NCI-H524 treated with DMSO at 0.1 percent for 48 hours (cell line): Measurements from ENCODE around the gene CYFIP1.

Experiments used
- DNase-seq: peaks from one replicate; lab custom pipeline; 2025; lab: John Stamatoyannopoulos, UW

CYFIP1 gene

DNA sequence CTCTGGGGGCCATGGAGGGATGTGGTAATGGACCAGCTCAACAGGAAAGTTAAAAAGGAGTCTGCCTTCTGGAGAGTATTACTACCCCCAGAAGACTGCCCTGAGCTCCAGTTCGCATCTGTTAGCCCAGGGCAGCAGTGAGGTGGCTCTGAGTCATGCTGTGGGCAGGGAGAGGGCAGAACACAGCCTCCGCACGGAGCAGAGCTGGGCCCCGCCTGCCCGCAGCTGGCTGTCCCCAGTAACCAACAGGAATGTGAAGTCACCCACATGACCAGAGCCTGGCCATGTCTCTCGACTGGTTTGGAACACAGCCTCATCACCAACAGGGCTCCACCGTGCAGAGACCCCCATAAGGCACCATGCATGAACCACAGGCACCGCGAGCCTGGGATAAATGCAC is 62.1 kb downstream of the CYFIP1 start:
- DNase-seq: no peak

DNA sequence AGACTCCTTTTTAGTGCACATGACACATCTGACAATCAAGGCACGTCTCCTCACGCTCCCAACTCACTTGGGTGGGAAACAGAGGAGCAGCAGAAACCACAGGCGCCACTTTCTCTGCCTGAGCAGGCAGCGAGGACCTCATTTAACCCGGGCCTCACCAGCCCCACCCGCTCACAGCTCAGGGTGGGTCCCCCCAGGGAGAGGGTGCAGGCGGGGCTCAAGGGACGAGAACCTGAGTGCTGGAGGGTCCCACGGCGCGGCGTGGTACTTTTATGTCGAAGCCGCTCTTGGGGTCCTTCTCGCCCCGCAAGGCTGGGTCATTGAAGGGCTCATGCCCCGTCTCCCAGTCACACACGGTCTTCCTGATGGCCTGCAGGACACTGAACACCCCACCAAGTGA is 62.6 kb downstream of the CYFIP1 start:
- no peak for DNase-seq

DNA sequence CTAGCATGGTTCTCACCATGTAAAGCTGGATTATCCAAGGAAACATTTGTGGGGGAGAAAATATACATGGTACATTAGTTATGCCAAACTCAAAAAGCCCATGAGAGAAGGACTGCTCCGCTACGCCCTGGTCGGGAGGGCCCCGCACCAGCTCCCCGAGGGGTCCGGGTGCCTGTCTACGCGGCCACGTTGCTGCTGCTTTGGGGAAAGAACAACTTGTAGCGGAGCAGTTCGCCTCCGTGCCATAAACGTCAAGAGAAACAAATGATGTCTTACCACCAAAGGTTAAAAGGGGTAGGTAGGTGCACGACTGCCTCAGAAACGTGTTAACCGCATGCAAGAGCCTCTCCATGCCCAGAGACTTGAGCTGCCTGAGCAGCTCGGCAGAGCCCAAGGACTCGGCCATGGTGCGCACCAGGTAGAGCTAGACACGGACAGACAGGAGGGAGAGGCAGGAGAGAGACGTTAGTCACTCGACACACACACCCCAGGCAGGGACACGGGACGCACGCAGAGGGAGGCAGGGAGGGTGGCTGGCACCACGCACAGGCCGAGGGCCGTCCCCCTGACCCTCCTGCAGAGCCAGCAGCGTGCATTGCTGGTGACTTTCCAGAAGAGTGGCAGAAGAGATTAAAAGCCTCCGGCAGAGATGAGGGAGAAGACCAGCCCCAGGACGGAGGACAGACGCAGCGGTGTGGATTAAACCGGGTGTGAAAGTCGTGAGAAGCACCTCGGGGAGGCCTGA is 63.4 kb downstream of the CYFIP1 start:
- no peak for DNase-seq

DNA sequence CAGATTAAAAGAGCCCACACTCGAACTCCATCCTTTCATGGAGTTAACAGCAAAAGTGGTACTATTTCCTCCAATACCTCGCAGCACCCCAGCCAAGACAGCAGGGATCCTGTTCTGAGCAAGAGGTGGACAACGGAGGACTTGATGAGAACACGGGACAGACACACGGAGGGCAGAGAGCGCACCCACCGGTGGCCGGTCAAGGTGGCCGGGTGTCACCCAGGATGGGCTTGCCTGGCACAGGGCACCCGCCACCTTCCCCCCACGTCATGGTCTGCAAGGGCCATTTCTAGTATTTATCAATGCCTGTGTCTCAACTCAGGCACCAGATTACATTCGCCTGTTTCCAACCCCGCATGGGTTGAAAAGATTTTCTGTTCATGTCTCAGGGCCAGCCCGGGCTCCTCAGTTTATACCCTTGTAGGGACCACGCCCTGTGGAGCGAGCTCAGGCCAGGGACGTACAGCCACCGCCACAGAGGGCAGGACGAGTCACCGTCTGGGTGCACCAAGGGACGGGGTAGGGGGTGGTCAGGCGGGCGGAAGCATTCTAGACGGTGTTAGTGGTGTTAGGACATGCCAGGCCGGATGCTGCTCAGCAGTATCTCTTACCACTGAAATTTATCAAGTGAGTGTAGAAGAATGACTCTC is 64.2 kb downstream of the CYFIP1 start:
- DNase-seq: no peak

DNA sequence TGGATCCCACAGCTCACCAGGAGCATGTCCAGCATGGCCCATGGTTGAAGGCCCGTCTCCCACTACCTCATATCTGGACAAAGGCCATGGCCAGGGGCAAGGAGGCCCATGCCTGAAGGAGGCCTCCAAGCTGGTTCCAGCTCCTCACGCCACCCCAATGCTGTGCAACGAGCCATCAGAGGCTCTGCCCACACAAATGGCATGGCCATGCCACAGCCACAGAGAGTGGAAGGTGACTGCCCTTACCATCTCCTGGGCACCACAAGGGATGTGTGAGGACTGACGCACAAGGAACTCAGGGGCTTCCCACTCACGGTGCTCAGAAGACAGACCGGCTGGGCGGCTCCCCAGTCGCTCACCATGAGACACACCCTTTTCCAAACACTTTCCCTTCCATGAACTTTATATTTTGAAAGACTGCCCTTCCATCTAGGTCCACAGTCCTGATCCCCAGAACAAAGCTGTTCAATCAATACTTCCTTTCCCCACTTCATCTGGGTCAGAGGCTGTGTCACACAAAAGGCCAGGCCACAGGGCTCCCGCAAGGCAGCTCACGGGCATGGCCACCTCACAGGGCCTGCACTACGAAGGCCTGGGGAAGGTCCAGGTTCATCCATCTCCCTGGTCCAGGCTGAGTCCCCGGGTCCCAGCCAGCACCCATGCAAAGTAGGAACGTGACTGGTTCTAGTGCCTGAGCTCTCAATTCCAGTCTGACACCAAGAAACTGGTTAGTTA is 66.4 kb downstream of the CYFIP1 start:
- no peak for DNase-seq

DNA sequence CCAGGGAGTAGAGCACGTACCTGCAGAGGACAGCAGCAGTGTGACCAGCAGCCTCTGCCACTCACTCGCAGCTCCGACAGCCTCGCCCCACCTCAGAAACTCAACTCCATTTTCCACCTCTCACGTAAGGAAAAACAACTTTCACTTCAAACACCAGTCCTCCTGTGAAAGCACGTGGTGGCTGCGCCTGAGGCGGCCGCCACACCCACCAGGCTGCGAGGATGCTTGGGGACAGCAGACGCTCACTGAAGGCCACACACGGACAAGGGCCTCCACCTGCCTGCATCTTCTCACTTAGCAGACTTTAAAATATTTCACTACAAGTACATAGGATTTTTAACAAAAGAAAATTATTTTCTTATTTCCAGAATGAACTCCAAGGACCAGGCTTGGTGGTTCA is 67.9 kb downstream of the CYFIP1 start:
- DNase-seq: no peak

DNA sequence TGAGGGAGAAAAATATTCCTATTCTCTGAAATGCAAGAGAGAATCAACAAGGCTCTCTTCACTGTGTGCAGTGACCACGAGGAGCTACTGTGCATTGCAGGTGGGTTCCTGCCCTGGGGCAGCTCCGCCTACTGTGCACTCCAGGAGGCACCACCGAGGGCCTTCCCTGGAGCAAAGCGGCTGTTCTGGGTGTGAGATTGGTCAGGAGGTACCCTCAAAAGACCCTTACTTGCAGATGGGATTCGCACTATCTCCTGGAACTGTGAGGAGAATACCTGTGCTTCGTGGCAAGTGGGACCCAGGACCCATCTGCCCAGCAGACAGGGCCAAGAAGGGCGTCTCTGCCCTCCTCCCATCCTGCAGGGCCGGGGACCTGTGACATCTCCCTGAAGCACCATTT is 68.9 kb downstream of the CYFIP1 start:
- DNase-seq: no peak

DNA sequence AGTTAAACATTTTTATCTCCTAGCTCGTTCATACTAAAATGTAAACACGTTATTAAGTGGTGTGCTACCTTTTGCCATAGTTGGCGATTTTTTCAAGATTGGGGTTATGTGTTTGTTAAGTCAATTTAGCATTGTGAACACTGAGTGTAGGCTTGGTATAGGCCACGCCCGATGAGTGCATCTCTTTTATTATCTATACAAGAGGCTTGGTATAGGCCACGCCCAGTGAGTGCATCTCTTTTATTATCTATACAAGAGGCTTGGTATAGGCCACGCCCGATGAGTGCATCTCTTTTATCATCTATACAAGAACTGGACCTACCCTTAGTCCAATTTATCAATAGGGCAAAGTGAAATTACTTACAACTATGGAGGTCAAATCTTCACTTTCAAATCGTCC is 71.3 kb downstream of the CYFIP1 start:
- no peak for DNase-seq

DNA sequence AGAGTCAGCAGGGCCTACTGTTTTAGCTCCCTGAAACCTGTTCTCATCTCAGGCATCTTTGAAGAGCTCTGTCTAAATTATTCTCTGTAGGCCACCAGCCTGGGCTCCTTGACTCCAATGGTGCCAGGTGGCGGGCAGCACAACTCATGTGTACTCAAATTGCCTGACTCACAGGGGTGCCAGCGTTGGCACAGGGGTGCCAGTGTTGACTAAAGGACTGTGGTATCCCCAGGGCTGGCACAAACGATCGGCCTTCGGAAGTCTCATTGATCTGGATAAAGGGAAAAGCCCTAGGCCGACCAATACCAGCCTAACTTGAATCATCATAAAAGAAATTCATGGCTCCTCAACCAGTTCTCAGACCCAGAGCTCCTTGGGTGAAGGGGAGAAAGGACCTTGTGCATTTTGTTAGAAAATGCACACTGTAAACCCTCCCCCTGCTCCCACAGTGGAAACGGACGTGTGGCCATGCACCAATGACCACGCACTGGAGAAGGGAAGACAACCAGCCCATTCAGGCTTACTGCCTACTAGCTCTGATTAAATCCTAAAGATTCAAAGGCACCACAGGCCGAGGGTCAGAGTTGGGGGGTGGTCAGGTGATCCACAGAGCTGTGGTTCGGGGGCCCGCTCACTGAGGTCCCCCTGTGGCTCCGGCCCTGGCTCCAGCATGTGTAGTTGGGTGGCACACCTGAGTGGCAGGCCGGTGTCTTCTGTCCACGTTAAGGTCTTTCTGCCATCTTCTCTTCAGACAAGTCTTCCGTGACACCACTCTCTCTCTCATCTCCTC is 72.8 kb downstream of the CYFIP1 start:
- DNase-seq: no peak

DNA sequence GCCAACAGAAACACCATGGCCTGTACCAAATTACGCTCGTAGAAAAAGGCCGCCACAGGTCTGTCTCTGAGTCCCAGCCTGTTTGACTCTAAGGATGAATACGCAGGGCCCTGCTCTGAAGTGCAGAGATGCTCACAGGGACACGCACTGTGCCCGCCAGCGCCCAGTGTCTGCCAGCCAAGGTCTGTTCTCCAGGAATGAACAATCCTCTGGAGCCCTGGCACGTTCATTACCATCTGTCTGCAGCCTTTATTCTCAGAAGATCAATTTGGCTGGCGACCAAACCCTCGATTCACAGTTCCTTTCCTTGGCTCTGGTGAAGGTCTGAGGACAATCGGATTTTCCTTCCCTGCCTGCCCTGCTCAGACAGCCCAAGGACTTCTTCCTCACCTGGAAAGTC is 75.4 kb downstream of the CYFIP1 start:
- DNase-seq: no peak

DNA sequence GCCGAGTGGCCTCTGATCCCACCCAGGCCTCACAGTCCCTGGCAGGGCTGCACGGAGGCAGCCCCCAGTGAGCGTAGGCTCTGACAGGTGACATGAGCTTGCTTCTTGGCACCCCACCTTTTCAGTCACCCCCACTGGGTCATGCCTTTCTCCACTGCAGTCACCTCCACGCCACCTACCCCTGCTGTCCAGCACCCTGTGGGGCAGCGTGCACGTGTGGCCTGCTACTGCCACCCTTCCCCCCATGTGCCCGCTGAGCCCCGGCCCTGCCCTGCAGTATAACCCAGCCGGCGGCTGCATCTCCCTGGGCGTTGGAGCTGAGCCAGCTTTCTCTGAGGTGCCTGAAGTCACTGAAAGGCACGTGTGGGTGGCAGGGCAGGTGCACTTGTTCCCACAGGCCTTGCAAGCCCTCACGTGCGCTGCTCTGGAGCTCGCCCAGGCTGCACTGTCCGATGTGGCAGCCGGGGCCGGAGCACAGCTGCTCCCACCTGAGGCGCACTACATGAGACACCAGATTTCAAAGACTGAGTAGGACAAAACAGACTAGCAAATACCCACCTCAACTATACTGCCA is 76.1 kb downstream of the CYFIP1 start:
- DNase-seq: no peak

DNA sequence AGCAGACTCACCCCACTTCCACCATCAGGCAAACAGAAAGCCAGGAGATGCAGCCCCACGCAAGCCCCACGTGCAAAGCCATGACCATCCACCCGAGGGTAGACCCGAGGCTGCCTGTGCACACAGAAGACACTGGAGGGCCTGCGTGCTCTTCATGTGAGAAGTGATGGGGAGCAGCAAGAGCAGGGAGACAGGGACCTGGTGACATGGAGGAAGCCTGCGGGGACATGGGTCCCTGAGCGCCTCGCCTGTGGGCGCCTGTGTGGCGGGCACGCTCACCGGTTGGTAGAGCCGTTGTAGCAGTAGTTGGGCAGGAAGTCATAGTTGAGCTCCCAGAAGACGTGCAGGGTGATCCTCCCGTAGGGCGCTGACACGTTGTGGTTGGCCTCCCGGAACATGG is 76.7 kb downstream of the CYFIP1 start:
- no peak for DNase-seq

DNA sequence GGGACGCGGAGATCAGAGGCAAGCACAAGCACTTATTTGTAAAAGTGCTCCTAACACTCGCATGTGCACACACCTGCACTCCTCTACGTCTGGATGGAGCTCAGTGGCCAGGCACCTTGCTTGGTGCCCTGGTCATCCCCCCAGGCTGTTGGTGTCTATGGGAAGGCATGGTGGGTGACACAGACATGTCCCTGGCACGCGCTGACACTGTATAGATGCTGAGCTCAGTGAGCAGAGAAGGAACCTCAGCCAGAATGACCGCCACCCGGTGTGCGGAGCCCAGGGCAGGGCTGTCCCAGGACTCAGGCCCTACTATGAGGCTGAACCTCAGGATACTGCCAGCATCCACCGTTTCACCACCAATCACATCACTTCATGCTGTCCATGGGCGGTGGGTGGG is 77.2 kb downstream of the CYFIP1 start:
- no peak for DNase-seq

DNA sequence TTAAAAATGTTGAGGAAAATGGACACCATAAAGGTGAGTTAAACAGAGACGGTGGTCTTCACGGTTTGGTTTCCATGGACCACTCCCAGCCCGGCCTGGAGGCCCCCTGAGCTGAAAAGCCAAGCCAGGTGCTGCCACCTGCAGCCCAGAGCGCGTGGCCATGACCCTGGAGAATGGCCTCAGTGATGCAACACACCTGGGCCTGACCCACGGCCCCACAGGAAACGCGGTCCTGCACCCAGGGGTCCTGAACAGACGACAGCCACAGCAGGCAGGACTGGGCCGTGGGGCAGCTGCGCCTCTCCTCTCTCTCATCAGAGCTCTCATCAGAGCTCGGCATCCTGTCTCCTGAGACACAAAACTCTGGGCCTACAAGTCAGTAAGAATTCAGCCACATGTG is 77.6 kb downstream of the CYFIP1 start:
- DNase-seq: no peak

DNA sequence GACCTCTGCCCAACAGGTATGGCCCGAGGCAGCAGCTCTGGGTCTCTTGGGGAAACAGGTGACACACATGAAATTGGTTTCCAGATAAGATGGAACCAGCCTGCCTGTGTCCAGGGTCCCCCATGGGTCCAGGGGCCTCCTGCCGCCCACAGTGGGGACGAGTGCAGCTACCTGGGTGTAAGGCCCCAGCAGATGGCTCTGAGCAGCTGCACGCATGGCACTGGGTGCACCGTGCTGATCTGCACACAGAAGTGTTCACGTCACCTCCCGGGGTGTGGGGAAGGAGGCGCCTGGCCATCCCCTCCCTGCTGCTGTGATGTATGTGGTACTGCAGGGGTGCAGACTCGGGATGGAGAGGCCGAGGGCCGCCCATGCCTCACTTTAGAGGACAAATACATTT is 78.1 kb downstream of the CYFIP1 start:
- DNase-seq: no peak

DNA sequence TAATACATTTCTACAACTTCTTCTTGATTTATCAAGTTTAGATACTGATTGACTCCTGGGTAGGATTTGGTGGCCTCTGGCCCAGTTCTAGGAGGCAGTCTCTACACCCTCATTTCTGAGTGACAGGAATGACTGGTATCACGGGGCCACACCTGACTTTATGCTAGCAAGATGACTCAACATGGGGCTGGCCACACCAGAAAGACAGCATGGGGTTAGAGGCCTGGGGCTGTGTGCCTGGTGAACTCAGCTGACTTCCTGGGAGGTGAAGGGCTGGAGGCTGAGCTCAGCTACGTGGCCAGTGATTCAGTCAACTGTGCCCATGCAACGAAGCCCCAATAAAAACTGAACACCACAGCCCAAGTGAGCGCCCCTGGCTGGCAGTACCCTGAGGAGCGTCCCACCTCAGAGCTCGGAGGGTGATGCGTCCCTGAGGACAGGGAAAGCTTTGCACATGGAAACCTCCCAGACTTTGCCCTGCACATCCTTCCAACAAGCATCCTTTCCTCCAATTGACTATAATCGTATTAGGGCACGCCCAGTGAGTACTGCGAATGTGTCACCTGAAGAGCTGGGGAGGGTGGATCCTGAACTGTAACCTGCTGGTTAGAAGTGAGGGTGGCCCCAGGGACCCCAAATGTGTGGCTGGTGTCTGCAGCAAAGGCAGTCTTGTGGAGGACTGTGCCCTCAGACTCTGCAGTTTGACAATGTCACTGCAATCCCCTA is 84.5 kb downstream of the CYFIP1 start:
- no peak for DNase-seq

DNA sequence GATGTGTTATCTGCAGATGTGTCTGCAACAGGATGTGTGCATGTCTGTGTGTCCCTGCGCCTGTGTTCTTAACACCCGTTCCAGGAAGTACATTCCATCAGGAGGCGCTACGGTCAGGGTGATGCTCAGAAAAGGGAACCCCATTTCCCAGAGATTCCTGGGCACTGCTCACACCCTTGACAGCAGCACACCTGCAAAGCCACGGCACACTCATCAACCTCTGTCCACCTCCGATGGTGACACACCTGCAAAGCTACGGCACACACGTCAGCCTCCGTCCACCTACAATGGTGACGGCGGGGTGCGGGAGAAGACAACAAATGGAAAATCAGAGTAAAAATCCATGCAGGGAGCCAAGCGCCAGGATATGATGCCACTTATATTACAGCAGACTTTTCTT is 86.3 kb downstream of the CYFIP1 start:
- no peak for DNase-seq

DNA sequence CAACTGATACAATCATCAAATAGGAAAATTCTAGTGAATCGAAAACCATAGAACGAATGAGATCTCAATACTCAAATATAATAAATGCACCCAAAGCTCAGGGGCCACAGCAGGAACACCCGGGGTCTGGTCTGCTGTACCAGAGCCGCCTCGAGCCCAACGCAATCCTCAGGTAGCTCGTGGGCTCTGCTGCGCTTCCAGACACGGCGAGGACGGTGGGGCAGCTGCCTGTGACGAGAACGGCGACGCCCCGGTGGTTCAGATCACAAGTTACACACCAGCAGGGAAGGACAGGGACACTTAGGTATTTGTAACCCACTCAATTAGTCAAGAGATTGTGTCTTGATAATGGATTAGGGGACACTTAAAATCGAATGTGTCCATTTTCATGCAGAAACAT is 87.1 kb downstream of the CYFIP1 start:
- DNase-seq: no peak

DNA sequence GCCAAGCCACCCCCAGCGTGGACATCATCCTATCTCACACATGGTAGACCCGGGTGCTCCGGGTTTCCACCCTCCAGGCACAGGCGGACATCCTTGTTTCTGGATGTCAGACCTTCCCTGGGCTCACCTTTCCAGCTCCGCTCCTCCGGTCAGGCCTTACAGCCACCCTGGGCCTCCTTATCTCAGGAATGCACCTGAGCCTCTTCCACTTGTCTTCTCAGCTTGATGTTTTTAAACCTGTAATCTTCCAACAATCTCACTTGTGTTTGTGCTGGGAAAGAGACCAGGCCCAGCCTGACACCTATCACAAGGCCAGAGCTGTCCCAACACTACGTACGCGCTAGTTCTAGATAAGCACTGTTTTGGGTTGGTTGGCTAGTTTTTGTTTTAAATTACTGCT is 87.8 kb downstream of the CYFIP1 start:
- DNase-seq: no peak

DNA sequence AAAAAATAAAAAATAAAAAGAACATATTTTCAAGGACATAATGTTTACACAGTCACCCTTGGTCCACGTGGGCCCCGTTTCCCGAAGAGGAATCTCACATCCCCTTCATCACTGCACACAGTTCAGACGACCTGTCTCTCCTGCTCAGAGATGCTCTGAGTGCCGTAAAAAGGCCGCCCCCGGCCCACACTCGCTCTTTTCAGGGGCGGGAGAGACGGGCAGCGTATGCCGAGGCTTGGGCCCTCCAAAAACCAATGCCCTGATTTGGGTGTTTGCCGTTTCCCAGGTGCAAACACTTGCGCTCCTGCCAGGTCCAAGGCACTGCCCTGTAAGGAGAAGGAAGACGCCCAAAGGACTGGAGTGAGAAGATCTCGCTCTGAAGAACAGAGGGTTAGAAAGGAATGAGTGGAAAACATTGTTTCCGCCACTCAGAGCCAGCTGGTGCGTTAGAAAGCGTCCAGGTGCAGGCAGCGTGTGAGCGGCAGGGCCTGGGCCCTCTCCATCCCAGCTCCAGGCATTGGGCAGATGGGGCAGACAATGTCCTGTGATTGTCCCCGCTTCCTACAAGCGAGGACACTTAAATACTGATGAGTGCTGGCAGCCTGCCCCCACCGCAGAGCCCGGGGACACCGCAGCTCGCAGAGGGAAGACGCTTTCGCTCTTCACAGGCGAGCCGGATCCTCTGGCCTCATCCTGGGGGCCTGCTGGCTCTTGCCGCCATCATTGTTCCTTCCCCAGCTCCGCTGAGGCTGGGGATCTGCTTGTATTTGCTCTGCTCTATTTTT is 88.5 kb downstream of the CYFIP1 start:
- no peak for DNase-seq

DNA sequence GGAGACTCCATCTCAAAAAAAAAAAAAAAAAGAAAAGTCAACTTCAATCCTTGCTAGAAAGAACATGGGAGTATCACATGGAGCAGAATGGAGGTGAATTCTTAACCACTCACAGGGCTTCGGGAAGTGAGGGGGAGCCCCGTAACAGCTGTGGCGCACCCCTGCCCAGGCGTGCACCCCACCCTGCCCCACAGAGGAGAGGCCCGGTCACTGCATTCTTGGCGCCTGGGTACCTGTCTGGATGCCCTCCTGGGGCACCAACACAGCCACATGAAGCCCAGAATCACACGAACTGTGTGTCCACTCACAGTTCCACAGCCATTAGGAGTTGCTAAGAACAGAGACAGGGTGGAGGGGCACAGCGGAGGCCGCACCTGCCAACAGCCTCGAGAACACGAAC is 89.9 kb downstream of the CYFIP1 start:
- no peak for DNase-seq
